HG03159 (cell line): ENCODE measurements around the gene GSTO1.

Source experiments
- ATAC-seq: cut with Tn5 transposase; IDR thresholded peaks from one replicate; pipeline ENCODE4 v1.9.1; 2021; ENCODE audit warnings: mild to moderate bottlenecking, moderate library complexity; ENCODE audit not compliant: unreplicated experiment

The GSTO1 gene

GRCh38 chr10:104301907-104302690 is 47.4 kb downstream of the GSTO1 start:
- no peak for ATAC-seq

- no peak for ATAC-seq
These were observed 49.1 kb downstream of the GSTO1 start for GRCh38 chr10:104303594-104304355.

GRCh38 chr10:104304356-104304745 is 49.7 kb downstream of the GSTO1 start:
- ATAC-seq = no peak

- ATAC-seq = no peak
These were observed 50.2 kb downstream of the GSTO1 start for GRCh38 chr10:104304927-104305326.

GRCh38 chr10:104306897-104307296 is 52.2 kb downstream of the GSTO1 start:
- no peak for ATAC-seq

GRCh38 chr10:104307576-104308438 is 53.1 kb downstream of the GSTO1 start:
- ATAC-seq = no peak

GRCh38 chr10:104308439-104308903 is 53.8 kb downstream of the GSTO1 start:
- peak; percentile 72 for ATAC-seq

GRCh38 chr10:104309980-104310978 is 55.6 kb downstream of the GSTO1 start:
- ATAC-seq = no peak

GRCh38 chr10:104311184-104311720 is 56.6 kb downstream of the GSTO1 start:
- ATAC-seq = no peak

GRCh38 chr10:104314591-104315485 is 60.1 kb downstream of the GSTO1 start:
- ATAC-seq = no peak

- ATAC-seq = no peak
These were observed 60.8 kb downstream of the GSTO1 start for GRCh38 chr10:104315486-104315921.

- no peak for ATAC-seq
These were observed 61.8 kb downstream of the GSTO1 start for GRCh38 chr10:104316321-104317099.
